CD14-positive monocyte (primary cell): ENCODE data around the gene F2RL3. TPM values are rescaled to one million over a fixed set of nuclear protein-coding genes. Genes with fewer than 3 reads are reported as not detected.

Experiments
- DNase-seq, 3 donors: peaks; one replicate each; pipeline ENCODE4 v3.0.0-alpha.2; 2011 to 2022
- H2AFZ ChIP-seq: 2 replicates; pipeline ENCODE4 v1.6.0; 2012; ENCODE audit warnings: mild to moderate bottlenecking, low read depth, low read length, inconsistent platforms; ENCODE audit not compliant: insufficient read depth, poor library complexity, severe bottlenecking
- H3K27ac ChIP-seq, 2 donors: 1 replicate in 1 of 2; 2 replicates in 1 of 2; pipeline ENCODE4 v1.5.1; 2012 to 2013; ENCODE audit warnings: low read length in 2 of 2, control low read depth in 1 of 2, inconsistent platforms in 1 of 2, low read depth in 1 of 2, mild to moderate bottlenecking in 1 of 2
- H3K27me3 ChIP-seq, 2 donors: one replicate each; pipeline versions ENCODE4 v1.6.0 to v1.6.1; 2011 to 2013; ENCODE audit warnings: low read length in 2 of 2; ENCODE audit not compliant: control insufficient read depth in 2 of 2, insufficient read depth in 2 of 2
- H3K36me3 ChIP-seq, 2 donors: replicated peaks in 1 of 2; 1 replicate in 1 of 2; 2 replicates in 1 of 2; pipeline versions ENCODE4 v1.5.1 to v1.6.1; 2012 to 2013; ENCODE audit warnings: low read length in 2 of 2, control low read depth in 1 of 2, inconsistent platforms in 1 of 2, mild to moderate bottlenecking in 1 of 2; ENCODE audit not compliant: insufficient read depth in 2 of 2, control insufficient read depth in 1 of 2
- H3K4me1 ChIP-seq, 2 donors: 1 replicate in 1 of 2; 2 replicates in 1 of 2; pipeline versions ENCODE4 v1.5.1 to v1.6.1; 2012 to 2013; ENCODE audit warnings: low read length in 2 of 2, control low read depth in 1 of 2, inconsistent platforms in 1 of 2, mild to moderate bottlenecking in 1 of 2, moderate library complexity in 1 of 2; ENCODE audit not compliant: insufficient read depth in 2 of 2, control insufficient read depth in 1 of 2
- H3K4me2 ChIP-seq: replicated peaks from 2 replicates; pipeline ENCODE3; 2012; ENCODE audit warnings: low read length, moderate library complexity, mild to moderate bottlenecking; ENCODE audit not compliant: poor library complexity, severe bottlenecking; ENCODE audit errors: extremely low read depth
- H3K4me3 ChIP-seq, 3 experiments: fragments of 200-600 bp in 1 of 3; sonication (generic) in 1 of 3; replicated peaks in 1 of 3; 1 replicate in 2 of 3; 2 replicates in 1 of 3; pipeline ENCODE4 v1.5.1; 2011 to 2013; ENCODE audit warnings: low read length in 3 of 3, mild to moderate bottlenecking in 3 of 3, control low read depth in 2 of 3, low read depth in 2 of 3, inconsistent platforms in 1 of 3, moderate library complexity in 1 of 3
- H3K79me2 ChIP-seq: 2 replicates; pipeline ENCODE4 v1.6.0; 2012; ENCODE audit warnings: mild to moderate bottlenecking, control low read depth, inconsistent platforms, low read length, moderate library complexity; ENCODE audit not compliant: insufficient read depth
- H3K9ac ChIP-seq: 2 replicates; pipeline ENCODE4 v1.6.0; 2017; ENCODE audit warnings: low read length, mild to moderate bottlenecking; ENCODE audit not compliant: insufficient read depth, poor library complexity, severe bottlenecking
- H3K9me3 ChIP-seq, 2 donors: replicated peaks in 1 of 2; 1 replicate in 1 of 2; 2 replicates in 1 of 2; pipeline versions ENCODE4 v1.5.1 to v1.6.1; 2012 to 2013; ENCODE audit warnings: low read length in 2 of 2, control low read depth in 1 of 2; ENCODE audit not compliant: control insufficient read depth in 1 of 2, insufficient read depth in 1 of 2
- H4K20me1 ChIP-seq: 2 replicates; pipeline ENCODE4 v1.6.0; 2012; ENCODE audit warnings: mild to moderate bottlenecking, low read length, control low read depth, moderate library complexity; ENCODE audit not compliant: insufficient read depth
- H3K27ac Mint-ChIP-seq, 7 donors: one replicate each; pipeline ENCODE4 v1.8.0; 2020; ENCODE audit warnings: mild to moderate bottlenecking in 7 of 7, mixed read lengths in 7 of 7, moderate library complexity in 6 of 7, inconsistent platforms in 2 of 7
- H3K27me3 Mint-ChIP-seq, 3 donors: one replicate each; pipeline ENCODE4 v1.8.0; 2021 to 2022; ENCODE audit warnings: low read depth in 3 of 3, mild to moderate bottlenecking in 3 of 3, mixed read lengths in 3 of 3, moderate library complexity in 3 of 3, inconsistent platforms in 1 of 3
- H3K36me3 Mint-ChIP-seq, 2 donors: one replicate each; pipeline ENCODE4 v1.8.0; 2020; ENCODE audit warnings: mixed read lengths in 2 of 2, inconsistent platforms in 1 of 2, mild to moderate bottlenecking in 1 of 2
- H3K4me1 Mint-ChIP-seq: one replicate; pipeline ENCODE4 v1.8.0; 2020; ENCODE audit warnings: mild to moderate bottlenecking, mixed read lengths
- H3K4me3 Mint-ChIP-seq, 2 donors: one replicate each; pipeline ENCODE4 v1.8.0; 2020; ENCODE audit warnings: mild to moderate bottlenecking in 2 of 2, mixed read lengths in 2 of 2, moderate library complexity in 1 of 2
- H3K9me3 Mint-ChIP-seq, 7 donors: one replicate each; pipeline ENCODE4 v1.8.0; 2020 to 2022; ENCODE audit warnings: mixed read lengths in 7 of 7, mild to moderate bottlenecking in 6 of 7, moderate library complexity in 6 of 7, inconsistent platforms in 2 of 7
- WGBS: methylation state at CpG from one replicate; pipeline ENCODE4 v1.1.5; 2013; ENCODE audit warnings: missing lambda C conversion rate; ENCODE audit not compliant: insufficient coverage; 5-methylcytosine and 5-hydroxymethylcytosine counted together
- intact Hi-C, 2 donors: fragments of 100-400 bp; cut with micrococcal nuclease; formaldehyde crosslinking; loops; one replicate each; pipeline versions ENCODE4 v1.15.0 to v1.15.1; 2023
- polyA plus RNA-seq, 3 donors: library from polyadenylated mRNA; depleted of rRNA in 1 of 3; unstranded in 2 of 3; stranded (reverse) in 1 of 3; fragments of 300-500 nt in 2 of 3; fragments of >200 nt in 1 of 3; fragmentation: Illumina TruSeq in 2 of 3; gene quantifications; 1 replicate in 2 of 3; 2 replicates in 1 of 3; pipeline ENCODE4 v1.2.3, GENCODE V29; 2012 to 2021
- TF ChIP-seq, protein P1 (sequence below): fragments of 200-600 bp; IDR thresholded peaks from one replicate; pipeline ENCODE4 v1.8.0; 2022; ENCODE audit warnings: antibody characterized with exemption, mild to moderate bottlenecking

F2RL3 gene
- polyA plus RNA-seq, 3 donors, result 0.05 TPM; not detected in 2

DNA sequence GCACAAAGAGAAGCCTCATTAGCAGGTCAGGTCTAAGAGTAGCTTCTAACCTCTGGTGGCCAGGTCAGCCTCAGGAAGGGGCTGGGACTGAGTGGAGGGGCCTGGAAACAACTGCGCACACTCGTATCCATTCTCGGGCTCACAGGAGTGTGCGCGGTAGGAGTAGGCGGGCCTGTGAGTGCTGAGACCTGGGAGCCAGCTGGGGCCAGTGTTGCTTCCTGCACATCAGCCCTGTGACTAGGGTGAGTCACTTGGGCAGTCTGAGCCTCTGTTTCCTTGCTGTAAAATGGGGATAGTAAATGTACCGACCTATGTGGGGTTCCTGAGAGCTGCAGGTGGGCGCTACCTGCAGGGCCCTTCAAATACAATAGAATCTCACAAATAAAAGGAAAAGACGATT, 32.7 kb upstream of the F2RL3 start:
- H3K4me3 Mint-ChIP-seq, result no peak overlapping the region
- TF ChIP-seq, protein P1, sequence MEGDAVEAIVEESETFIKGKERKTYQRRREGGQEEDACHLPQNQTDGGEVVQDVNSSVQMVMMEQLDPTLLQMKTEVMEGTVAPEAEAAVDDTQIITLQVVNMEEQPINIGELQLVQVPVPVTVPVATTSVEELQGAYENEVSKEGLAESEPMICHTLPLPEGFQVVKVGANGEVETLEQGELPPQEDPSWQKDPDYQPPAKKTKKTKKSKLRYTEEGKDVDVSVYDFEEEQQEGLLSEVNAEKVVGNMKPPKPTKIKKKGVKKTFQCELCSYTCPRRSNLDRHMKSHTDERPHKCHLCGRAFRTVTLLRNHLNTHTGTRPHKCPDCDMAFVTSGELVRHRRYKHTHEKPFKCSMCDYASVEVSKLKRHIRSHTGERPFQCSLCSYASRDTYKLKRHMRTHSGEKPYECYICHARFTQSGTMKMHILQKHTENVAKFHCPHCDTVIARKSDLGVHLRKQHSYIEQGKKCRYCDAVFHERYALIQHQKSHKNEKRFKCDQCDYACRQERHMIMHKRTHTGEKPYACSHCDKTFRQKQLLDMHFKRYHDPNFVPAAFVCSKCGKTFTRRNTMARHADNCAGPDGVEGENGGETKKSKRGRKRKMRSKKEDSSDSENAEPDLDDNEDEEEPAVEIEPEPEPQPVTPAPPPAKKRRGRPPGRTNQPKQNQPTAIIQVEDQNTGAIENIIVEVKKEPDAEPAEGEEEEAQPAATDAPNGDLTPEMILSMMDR, result no peak
- H3K27me3 ChIP-seq, result peaks cover 0 to 2% of the 10 kb centered on the region in 2 donors
- peaks cover 0 to 5% (median 5%) of the 10 kb centered on the region in 3 donors for H3K27me3 Mint-ChIP-seq
- H2AFZ ChIP-seq, result no peak overlapping the region
- no peak overlapping the region for H3K27ac Mint-ChIP-seq
- H3K27ac ChIP-seq, result no peak overlapping the region
- H3K9ac ChIP-seq, result no peak overlapping the region
- peaks cover 83 to 96% of the 10 kb centered on the region in 2 donors for H3K36me3 Mint-ChIP-seq
- no peak for DNase-seq
- peaks cover 39% of the 10 kb centered on the region for H4K20me1 ChIP-seq
- intact Hi-C loops, result no loop called here
- H3K36me3 ChIP-seq, result peaks cover 64 to 93% of the 10 kb centered on the region in 2 donors
- WGBS, result 94% methylated on average over 7 of the region's 9 CpGs
- no peak overlapping the region for H3K4me2 ChIP-seq
- H3K4me1 Mint-ChIP-seq, result no peaks in the 10 kb centered on the region
- no peaks in the 10 kb centered on the region for H3K79me2 ChIP-seq
- H3K9me3 ChIP-seq, result no peaks in the 10 kb centered on the region
- H3K9me3 Mint-ChIP-seq, result peaks cover 0 to 5% (median 0%) of the 10 kb centered on the region in 7 donors
- no peaks in the 10 kb centered on the region for H3K4me1 ChIP-seq
- H3K4me3 ChIP-seq, result no peak overlapping the region

DNA sequence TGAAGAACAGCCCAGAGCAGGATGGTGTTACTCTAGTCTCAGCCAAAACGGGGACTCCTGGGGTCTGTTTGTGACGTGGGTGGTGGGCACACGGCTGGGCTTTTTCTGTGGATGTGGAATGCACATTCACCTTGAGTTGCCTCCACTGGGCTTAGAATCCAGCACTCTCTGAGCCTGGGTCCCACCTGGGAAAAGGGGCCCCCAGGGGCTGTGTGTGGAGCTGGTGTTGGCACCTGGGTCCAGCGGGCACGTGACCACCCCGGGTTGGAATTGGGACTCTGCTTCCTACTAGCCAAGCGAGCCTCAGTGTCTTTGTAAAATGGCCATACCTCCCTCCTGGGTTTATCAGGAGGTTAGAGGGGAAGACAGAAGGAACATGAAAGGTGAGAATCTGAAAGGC, 29.2 kb upstream of the F2RL3 start:
- no peak overlapping the region for H3K27ac Mint-ChIP-seq
- WGBS, result 100% methylated on average over 7 of the region's 7 CpGs
- no peaks in the 10 kb centered on the region for H3K9me3 ChIP-seq
- no peak overlapping the region for H3K27ac ChIP-seq
- peaks cover 17 to 20% of the 10 kb centered on the region in 2 donors for H3K4me1 ChIP-seq
- intact Hi-C loops, result no loop called here
- peaks cover 0 to 5% (median 0%) of the 10 kb centered on the region in 7 donors for H3K9me3 Mint-ChIP-seq
- peaks cover 71 to 90% of the 10 kb centered on the region in 2 donors for H3K36me3 Mint-ChIP-seq
- peaks cover 0 to 8% (median 3%) of the 10 kb centered on the region in 3 donors for H3K27me3 Mint-ChIP-seq
- H3K9ac ChIP-seq, result no peak overlapping the region
- TF ChIP-seq, protein P1, result no peak
- no peak overlapping the region for H3K4me3 ChIP-seq
- H3K4me3 Mint-ChIP-seq, result peak overlapping the region in 1 of 2 donors; percentile 53
- no peaks in the 10 kb centered on the region for H3K79me2 ChIP-seq
- peaks cover 26% of the 10 kb centered on the region for H4K20me1 ChIP-seq
- peaks cover 0 to 2% of the 10 kb centered on the region in 2 donors for H3K27me3 ChIP-seq
- no peak overlapping the region for H2AFZ ChIP-seq
- H3K36me3 ChIP-seq, result peaks cover 41 to 89% of the 10 kb centered on the region in 2 donors
- no peak for DNase-seq
- peaks cover 20% of the 10 kb centered on the region for H3K4me1 Mint-ChIP-seq
- no peak overlapping the region for H3K4me2 ChIP-seq
